Bone marrow (tissue), 2 donors: ENCODE results near the gene PDE8A.
"Not testable (repeated sequence)": the region's sequence is repeated elsewhere in the genome, so short reads cannot be mapped to it uniquely, and the experiment has no call there.

Source experiments
- DNase-seq, 2 donors: peaks; one replicate each; lab custom pipeline; 2025; lab: John Stamatoyannopoulos, UW

The PDE8A gene

DNA sequence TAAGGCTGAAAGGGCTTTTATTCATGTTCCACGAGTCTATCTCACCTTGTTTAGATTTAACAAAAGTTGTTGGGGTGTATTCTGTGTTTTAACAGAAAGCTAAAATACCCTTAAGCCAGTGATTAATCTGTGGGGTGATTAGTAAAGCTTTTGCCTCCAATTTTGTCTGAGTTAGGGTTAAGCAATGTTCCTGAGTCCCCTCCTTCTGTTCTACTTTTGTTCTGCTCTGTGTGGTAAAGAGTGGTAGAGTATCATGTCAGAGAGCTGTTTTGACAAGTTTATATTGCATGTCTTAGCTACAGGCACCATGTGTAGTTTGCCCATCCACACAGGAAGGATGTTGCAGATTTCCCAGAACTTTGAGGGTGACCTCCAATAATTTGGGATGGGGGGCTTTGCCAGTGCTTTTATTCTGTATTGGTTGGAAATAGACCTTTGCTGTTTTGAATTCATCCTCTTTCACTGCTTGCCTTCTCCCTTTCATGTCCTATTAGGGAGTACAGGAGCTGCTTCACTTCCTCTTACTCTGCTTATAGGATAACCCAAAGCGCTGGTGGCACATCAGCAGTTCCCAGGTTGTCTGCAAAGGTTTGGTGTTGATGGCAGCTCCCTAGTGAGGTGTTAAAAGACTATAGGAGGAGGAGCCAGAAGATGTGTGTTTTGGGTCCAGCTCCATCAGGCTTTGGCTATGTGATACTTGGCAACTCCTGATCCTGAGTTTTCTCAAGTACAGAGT, 7.4 kb downstream of the PDE8A start:
- DNase-seq = no peak

DNA sequence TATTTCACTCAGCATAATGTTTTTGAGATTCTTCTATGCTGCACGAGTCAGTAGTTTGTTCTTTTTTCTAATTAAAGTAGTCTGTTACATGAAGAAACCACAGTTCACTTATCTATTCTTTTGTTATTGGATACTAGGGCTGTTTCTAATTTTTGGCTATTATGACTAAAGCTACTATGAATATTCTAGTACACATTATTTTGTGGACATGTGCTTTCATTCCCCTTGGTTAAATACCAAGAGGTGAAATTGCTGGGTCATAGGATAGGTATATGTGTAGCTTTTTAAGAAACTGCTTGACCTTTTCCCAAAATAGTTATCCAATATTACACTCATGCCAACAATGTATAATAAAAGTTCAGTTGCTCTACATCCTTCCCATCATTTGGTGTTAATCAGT, 8.9 kb downstream of the PDE8A start:
- no peak for DNase-seq

DNA sequence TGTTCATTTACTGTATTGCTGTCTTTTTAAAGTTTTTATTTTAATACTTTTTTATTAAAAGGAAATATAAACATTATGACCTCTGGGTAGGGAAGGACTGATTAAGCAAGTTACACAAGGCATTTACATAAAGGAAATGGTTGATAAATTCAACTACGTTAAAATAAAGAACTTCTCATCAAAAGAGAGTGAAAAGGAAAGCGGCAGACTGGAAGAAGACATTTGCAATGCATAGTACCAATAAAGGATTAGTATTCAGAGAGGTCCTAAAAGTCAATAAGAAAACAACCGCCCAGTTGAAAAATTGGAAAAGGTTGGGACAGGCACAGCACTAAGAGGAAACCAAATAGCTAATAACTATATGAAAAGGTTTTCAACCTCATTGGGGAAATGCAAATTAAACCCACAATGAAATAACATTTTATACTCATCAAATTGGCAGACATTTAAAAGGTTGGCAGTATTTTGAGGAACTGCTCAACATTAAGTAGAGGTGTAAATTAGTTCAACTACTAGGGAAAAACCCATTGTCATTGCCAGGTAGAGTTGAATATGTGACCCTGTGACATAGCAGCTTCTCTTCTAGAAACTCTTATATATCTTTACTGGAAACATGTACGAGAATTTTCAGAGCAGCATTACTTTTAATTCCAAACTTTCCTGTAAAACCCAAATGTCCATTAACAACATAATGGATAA, 9.5 kb downstream of the PDE8A start:
- no peak for DNase-seq

DNA sequence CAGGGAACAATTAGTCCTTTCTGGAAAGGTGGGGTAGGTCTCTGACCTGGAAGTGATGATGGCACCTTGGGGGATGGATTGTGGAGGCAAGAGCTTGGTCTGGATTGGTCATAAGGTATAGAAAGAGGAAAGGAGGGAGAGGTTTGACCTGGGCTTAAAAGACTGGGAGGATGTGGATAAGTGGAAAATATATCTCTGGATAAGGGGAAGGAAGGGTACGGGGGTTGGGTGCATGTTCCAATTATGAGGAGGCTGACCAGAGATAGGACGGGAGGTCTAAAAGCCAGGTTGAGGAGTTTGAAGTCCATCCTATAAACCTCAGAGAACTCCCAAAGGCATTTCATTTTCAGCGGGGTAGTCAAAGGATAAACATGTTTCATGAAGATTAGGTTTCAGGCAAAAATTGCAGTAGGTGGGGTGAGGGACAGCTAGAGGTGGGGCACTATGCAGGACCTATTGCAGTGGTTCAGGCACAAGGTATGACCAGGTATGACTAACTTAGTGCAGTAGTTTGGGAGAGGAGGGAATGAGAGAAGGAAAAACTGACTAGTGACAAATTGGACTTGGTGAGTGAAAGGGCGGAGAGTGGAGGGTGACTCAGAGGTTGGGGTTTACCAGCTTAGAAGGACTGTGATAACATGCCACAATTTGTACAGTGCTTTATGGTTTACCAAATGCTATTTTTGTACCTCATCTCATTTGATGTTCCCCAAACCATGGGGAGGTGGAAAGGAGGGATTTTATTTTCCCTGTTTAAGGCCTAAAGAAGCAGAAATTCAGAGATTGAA, 10.7 kb downstream of the PDE8A start:
- peak in 1 of 2 donors; percentile 14 for DNase-seq

DNA sequence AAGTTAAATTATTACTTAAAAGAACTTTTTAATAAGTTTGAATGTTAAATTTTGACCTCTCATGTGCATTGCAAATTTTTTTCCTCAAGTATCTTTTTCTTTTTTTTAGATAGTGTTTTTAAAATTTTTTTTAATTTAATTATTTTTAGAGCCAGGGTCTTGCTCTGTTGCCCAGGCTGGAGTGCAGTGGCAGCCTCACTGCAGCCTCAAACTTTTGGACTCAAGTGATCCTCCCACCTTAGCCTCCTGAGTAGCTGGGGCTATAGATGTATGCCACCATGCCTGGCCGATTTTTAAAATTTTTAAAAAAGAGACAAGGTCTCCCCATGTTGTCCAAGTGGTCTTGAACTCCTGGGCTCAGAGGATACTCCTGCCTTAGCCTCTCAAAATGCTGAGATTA, 14.4 kb downstream of the PDE8A start:
- no peak for DNase-seq

DNA sequence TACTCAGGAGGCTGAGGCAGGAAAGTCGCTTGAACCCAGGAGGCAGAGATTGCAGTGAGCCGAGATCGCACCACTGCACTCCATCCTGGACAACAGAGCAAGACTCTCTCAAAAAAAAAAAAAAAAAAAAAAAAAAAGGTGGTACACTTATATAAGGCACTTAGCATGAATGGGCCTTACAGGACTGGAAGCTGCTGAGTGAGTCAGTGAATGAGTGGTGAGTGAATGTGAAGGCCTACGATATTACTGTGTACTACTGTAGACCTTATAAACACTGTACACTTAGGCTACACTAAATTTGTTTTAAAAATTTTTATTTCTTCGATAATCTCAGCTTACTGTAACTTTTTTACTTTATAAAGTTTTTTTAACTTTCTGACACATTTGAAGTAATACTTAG, 15.1 kb downstream of the PDE8A start:
- not testable (repeated sequence) for DNase-seq

DNA sequence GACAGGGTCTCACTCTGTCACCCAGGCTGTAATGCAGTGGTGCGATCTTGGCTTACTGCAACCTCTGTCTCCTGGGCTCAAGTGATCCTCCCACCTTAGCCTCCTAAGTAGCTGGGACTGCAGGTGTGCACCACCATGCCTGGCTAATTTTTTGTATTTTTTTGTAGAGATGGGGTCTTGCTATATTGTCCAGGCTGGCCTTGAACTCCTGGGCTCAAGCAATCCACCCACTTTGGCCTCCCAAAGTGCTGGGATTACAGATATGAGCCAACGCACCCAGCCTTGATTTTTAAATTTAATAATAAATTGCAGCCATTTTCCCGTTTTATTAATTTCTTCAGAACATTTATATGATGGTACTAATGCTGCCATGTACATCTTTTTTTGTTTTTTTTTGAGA, 15.6 kb downstream of the PDE8A start:
- not testable (repeated sequence) for DNase-seq

DNA sequence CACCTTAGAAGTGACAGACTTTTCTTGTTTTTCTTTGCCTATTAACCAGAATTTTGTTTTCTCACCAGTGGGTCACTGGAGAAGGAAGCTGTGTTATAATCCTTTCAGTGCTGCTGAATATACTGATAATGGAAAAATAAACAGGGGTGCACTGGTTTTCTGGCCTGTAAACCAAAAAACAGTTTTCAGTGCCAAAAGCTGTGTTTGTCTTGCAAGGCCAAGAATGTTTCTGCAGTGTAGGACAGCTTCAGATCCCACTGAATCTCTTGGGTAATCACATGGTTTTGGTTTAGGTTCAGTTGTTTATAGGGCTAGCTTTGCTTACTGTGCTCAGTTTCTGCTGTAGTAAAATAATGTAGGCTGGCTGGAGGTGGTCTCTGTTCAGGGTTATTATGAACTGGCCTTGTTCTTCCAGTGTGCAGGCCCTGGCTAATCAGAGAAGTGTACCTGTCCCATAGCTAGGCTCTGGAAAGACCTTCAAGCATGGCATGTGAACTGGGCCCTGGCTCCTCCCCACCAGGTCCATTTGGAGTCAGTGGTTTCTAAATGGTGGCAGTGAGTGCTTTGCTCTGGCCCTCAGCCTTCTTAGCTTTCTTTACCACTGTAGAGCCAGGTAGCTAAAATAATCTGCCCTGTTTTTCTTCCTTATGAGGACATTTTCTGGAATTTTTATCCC, 18.7 kb downstream of the PDE8A start:
- no peak for DNase-seq

DNA sequence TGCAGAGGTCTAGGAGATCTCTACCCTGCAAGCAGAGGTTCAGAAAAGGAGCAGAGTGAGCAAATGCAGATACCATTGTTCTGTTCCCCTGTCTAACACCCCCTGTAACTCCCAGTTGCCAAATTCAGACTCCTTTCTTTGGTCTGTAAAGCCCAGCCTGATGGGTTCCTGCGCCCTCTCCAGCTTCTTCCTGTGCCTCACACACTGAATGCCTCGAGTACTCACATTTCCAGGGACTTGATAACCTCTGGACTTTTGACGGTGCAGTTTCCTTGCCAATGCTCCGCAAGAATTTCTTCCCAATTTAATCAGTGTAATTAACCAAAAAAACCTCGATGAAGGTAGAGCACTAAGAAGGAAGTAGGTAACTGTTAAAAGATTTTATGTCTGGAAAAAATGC, 19.3 kb downstream of the PDE8A start:
- no peak for DNase-seq

DNA sequence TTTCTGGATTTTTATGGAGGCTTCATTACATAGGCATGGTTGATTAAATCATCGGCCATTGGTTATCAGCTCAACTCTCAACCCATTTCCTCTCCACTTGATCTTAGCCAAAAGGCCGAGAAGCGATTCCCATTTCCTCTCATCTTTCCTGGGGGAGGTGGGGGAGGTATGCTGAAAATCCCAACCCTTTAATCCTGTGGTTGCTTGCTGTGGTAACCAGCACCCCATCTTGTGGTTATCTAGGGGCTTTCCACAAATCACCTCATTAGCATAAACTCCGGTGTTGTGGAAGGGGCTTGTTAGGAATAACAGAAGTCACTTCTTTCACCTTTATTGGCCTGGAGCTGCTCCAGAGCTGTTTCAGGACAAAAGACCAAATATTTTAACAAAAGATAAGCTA, 20.9 kb downstream of the PDE8A start:
- DNase-seq = no peak

DNA sequence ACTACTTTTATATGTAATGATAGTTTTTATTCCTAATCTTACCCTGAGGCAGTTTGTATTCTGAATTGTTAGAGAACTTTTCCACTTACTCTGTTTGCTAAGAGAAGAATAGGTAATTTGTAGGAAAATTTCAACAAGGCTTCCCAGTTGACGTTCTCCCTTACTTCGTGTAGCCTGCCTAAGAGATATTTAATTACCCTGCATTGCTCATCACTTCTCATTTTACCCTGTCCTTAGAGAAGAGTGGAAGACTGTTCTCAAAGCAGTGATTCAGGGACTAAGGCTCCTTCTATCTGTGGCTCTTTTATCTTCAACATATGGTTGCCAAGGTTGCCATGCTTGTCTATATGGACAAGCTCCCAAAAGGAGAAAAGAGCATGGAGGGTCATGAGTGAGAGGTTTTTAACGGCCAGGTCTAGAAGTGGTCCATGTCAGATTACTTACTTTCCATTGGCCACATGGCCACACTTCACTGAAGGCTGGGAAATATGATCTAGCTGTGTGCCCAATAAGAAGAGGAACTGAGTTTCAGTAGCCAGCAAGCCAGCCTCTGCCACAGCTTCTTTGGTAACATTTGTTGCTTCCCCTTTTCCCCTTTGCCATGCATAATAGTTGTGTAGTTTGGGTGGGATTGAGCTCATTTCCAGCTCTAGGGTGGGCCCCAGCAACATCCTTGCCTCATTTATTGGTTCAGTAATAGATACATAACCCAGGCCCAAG, 22.1 kb downstream of the PDE8A start:
- peak in 1 of 2 donors; percentile 15 for DNase-seq

DNA sequence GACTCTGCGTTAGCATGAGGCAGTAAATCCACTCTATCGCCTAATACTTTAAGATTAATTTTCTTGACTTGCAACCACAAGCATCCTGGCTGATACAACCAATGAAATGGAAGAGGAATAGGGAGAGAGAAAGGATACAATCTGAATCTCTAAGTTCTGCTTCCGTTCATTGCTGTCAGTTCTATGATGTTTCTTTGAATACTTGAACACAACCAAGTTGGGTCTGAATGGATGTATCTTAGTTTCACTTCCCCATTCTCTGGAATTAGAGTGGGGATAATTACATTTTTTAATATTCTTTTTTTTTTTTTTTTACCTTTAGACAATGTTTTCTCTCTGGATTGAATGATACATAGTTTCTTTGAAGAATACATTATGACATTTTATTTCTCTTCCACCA, 22.9 kb downstream of the PDE8A start:
- no peak for DNase-seq

DNA sequence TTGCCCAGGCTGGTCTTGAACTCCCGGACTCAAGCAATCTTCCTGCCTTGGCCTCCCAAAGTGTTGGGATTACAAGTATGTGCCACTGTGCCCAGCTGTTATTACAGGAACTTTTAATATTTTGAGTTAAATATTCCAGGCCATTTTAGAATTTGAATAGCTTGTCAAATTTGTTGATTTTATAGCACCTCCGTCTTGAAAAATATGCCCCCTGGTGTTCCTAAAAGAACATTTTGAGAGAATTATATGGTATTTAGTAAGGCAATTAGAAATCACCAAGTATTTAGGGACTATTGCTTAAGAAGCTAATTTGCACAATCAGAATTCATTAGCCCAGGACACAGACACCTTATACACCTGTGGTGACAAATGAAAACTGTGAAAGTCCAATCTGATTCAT, 23.7 kb downstream of the PDE8A start:
- no peak for DNase-seq

DNA sequence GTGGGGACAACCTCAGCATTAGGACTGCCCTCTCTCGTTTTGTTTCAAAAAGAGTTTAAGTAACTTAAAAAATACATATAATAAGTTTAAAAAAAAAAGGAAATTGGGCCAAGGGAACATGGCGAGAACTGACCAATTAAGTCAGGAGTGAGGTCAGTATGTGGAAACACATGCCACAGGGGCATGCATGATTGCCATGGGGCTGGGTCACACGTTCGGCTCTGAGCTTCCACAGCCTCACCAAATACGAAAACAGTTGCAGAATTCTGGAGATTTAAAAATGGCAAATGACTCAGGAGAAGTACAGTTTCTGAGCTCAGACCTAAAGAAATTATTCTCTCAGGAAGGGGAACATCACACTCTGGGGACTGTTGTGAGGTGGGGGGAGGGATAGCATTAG, 24.1 kb downstream of the PDE8A start:
- no peak for DNase-seq

DNA sequence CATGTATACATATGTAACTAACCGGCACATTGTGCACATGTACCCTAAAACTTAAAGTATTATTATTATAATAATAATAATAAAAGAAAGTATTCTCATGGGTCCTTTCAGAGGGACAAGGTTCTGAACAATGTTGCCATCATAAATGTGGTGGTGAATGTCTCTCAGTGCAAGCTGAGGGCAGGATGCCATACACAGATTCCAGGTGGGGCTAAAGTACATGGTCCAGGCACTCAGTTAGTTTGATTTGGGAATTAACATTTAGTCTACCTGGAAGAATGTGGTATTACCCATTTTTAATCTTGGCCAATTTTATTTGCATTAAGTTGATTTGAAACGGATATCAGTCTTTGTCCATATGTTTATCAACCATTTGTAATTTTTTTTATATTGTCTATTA, 24.5 kb downstream of the PDE8A start:
- no peak for DNase-seq

DNA sequence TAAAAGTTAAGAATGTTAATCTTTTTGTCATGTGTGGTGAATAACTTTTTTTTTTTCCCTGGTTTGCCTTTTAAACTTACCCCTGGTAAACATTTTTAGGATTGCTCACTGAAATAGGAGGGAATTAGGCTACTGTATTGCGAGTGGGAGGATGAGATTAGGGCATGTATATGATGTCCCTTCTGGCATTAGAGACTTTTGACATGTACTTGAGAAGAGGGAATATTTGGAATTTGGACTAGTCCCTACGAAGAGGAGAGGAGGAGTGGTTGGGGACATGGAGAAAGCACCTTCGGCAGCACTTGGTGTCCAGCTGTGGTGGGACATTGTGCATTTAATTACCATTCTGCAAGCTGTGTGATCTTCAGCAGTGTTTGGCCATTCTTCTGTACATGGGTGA, 25.0 kb downstream of the PDE8A start:
- no peak for DNase-seq

DNA sequence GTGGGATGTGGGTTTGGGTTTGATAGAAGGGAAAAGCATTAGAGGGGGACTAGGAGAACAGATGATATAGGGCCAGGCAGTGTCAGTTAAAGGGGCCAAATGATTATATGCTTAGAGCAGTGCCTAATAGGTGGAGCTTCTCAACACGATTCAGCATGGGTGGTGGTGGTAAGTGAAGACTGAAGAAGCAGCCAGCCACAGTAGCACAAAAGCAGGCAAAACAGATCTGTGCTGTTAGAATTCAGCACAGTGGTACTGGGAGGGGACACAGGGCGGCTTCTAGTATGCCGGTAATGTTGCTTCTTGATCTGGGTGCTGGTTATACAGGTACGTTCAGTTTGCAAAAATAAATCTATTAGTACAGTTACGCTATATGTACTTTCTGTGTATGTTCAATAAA, 25.5 kb downstream of the PDE8A start:
- no peak for DNase-seq

DNA sequence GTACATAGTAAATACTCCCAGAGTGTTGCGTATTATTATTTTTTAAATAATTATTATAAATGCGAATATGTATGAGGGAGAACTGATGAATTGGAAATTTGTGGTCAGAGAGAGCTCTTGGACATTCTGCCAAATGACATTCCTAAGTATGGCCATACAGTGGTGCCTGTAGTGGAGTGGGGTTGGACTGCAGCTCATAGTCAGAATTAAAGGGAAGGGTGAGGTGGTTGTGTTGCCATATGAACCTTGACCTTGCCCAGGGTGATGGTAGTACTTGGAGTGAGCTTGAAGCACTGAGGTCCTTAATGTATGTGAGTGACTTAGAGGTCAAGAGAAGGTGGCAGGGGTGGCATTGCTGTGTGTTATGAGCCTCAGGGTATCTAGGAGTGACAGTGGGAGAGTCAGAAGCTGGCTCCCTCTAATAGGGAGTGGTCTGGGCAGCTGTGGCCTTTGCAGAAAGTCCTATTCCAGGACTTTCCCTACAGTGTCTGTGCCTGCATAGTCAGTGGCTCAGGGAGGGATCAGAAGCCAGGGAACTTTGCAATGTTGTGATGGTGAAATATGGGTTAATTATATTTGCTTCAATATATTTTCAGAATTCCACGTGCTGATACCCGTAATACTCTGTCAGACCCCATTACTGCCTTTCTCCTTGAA, 26.2 kb downstream of the PDE8A start:
- DNase-seq = no peak

DNA sequence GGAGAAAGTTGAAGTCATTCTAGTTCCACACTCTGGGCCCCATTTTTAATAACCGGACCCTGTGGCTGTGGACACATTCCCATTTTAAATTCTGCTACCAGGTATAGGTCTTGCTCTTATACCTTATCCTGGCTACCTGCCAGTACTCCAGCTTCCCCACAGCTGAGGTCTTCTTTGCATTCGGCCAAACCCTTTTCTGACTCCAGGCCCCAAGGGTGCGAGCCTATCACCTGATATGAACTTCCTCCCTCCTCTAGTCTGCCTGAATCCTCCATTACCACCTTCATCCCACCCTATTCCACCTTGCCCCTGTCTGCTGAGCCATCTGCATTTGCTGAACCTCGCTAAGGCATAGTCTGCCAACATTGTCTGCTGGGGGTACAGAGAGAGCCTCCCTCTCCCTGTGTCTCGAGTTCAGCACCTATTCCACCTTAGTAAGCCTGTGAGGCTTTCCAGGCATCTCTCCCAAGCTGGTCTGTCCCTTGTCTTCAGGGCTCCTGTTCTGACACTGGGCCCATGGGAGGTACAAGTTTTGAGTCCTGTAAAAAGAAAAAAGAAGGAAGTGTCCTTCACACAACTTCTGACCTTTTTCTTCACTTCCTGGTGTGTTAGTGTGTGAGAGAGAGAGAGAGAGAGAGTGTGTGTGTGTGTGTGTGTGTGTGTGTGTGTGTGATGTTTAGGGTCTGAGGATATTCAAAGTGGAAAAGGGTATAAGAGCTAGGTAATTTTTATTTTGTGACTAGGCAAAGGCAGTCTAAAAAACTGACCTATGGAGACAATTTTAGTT, 27.0 kb downstream of the PDE8A start:
- no peak for DNase-seq

DNA sequence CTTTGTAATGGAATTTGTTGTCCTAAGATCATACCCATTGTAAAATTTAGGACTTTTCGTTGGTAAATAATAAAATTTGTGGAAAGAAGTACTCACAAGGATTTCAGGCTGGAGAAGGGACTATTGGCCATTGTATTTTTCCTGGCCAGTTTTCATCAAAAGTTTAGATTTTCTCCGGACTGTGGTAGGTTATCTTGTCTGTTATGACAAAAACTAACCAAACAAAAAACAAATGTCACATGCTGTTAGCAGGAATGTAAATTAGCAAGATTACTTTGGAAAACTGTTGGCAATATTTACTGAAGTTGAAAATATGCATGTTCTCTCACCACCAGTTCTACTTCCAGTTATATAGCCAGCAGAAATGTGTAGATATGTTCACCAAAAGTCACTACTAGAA, 27.8 kb downstream of the PDE8A start:
- DNase-seq = no peak

DNA sequence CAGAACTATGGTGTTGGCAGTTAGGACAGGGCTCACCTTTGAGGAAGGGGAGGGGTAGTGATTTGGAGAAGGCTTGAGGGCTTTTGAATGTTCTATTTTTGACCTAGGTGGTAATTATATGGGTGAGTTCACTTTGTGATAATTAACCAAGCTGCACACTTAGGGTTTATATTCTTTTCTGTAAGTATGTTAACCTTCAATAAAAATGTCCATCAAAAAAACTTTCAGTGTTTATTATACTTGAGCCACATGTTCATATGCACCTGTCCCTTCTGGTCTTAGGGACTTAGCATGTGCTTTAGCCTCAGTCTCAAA, 28.4 kb downstream of the PDE8A start:
- DNase-seq = no peak
